Measurements from ENCODE around the gene KIF21B.
A peak's percentile ranks its signal among the peaks of the same experiment; 100 is the strongest.
"Not testable (repeated sequence)": the region's sequence is repeated elsewhere in the genome, so short reads cannot be mapped to it uniquely, and the experiment has no call there.

KIF21B gene

GRCh38 chr1:200969726-200970561 is 53.6 kb downstream of the KIF21B start:
- no peak for DNase-seq

GRCh38 chr1:200968469-200969410 is 54.8 kb downstream of the KIF21B start:
- DNase-seq = no peak

- no peak for DNase-seq
Observed at GRCh38 chr1:200967693-200968468, 55.6 kb downstream of the KIF21B start.

- DNase-seq = no peak
Observed at GRCh38 chr1:200966934-200967333, 56.6 kb downstream of the KIF21B start.

GRCh38 chr1:200965111-200965805 is 58.3 kb downstream of the KIF21B start:
- DNase-seq = no peak

- DNase-seq = not testable (repeated sequence)
Observed at GRCh38 chr1:200963888-200964287, 59.6 kb downstream of the KIF21B start.

- DNase-seq = no peak
Observed at GRCh38 chr1:200963076-200963475, 60.4 kb downstream of the KIF21B start.

GRCh38 chr1:200962631-200963030 is 60.9 kb downstream of the KIF21B start:
- DNase-seq = no peak

GRCh38 chr1:200962151-200962550 is 61.4 kb downstream of the KIF21B start:
- not testable (repeated sequence) for DNase-seq

- DNase-seq = no peak
Observed at GRCh38 chr1:200960948-200961340, 62.6 kb downstream of the KIF21B start.

GRCh38 chr1:200960236-200960947 is 63.1 kb downstream of the KIF21B start:
- no peak for DNase-seq

- DNase-seq = peak; percentile 34
Observed at GRCh38 chr1:200959411-200959921, 64.0 kb downstream of the KIF21B start.

GRCh38 chr1:200958597-200958996 is 64.9 kb downstream of the KIF21B start:
- no peak for DNase-seq

- DNase-seq = no peak
Observed at GRCh38 chr1:200954434-200954833, 69.1 kb downstream of the KIF21B start.

- DNase-seq = no peak
Observed at GRCh38 chr1:200951016-200951415, 72.5 kb downstream of the KIF21B start.

- no peak for DNase-seq
Observed at GRCh38 chr1:200949626-200950025, 73.9 kb downstream of the KIF21B start.

- no peak for DNase-seq
Observed at GRCh38 chr1:200947059-200947566, 76.4 kb downstream of the KIF21B start.

- DNase-seq = no peak
Observed at GRCh38 chr1:200945111-200945510, 78.4 kb downstream of the KIF21B start.

- DNase-seq = no peak
Observed at GRCh38 chr1:200938955-200939354, 84.6 kb downstream of the KIF21B start.

GRCh38 chr1:200935286-200935962 is 88.1 kb downstream of the KIF21B start:
- DNase-seq = not testable (repeated sequence)
